Stimulated activated CD4-positive, alpha-beta T cell treated with anti-CD3 and anti-CD28 coated beads, Interleukin-2, amount 100 ng/mL, for 48 hours (primary cell): ENCODE data around the gene APBB2.

Experiments used
- DNase-seq, 2 donors: peaks; one replicate each; pipeline ENCODE4 v3.0.0-alpha.2; 2020

APBB2 gene

GRCh38 chr4:41214136-41214824 lies at the start of gene APBB2:
Gene APBB2, minus strand, starts transcription at chr4:41214542. Its CDS starts 181,288 bp downstream, at chr4:41033254.
- peak; percentile 37 to 50 for DNase-seq

- no peak for DNase-seq
Measured at GRCh38 chr4:41262198-41262597, 47.9 kb upstream of the APBB2 start.

GRCh38 chr4:41260116-41260733 lies 45.9 kb upstream of the APBB2 start:
- DNase-seq, result no peak

GRCh38 chr4:41258783-41259182 lies 44.4 kb upstream of the APBB2 start:
- DNase-seq, result no peak

- no peak for DNase-seq
Measured at GRCh38 chr4:41257906-41258305, 43.6 kb upstream of the APBB2 start.

GRCh38 chr4:41257257-41257901 lies 43.0 kb upstream of the APBB2 start:
- DNase-seq, result peak; percentile 5 to 11

GRCh38 chr4:41256740-41257256 lies 42.5 kb upstream of the APBB2 start, which contains the start of gene UCHL1:
Gene UCHL1, plus strand, starts transcription at chr4:41256928. Its CDS starts 49 bp downstream, at chr4:41256977.
- DNase-seq, result peak in 1 of 2 donors; percentile 2

GRCh38 chr4:41256131-41256739 lies 41.9 kb upstream of the APBB2 start:
- DNase-seq, result no peak

GRCh38 chr4:41245983-41246382 lies 31.6 kb upstream of the APBB2 start:
- DNase-seq, result no peak

GRCh38 chr4:41241919-41242318 lies 27.6 kb upstream of the APBB2 start:
- no peak for DNase-seq

GRCh38 chr4:41236508-41236907 lies 22.2 kb upstream of the APBB2 start:
- DNase-seq, result no peak

- DNase-seq, result no peak
Measured at GRCh38 chr4:41236032-41236431, 21.7 kb upstream of the APBB2 start.

GRCh38 chr4:41232856-41233255 lies 18.5 kb upstream of the APBB2 start:
- DNase-seq, result no peak

- DNase-seq, result no peak
Measured at GRCh38 chr4:41232406-41232805, 18.1 kb upstream of the APBB2 start.

GRCh38 chr4:41227902-41228301 lies 13.6 kb upstream of the APBB2 start:
- DNase-seq, result no peak

GRCh38 chr4:41221850-41222645 lies 7.7 kb upstream of the APBB2 start:
- no peak for DNase-seq

GRCh38 chr4:41219421-41219950 lies 5.1 kb upstream of the APBB2 start:
- DNase-seq, result no peak

GRCh38 chr4:41218703-41219102 lies 4.4 kb upstream of the APBB2 start:
- DNase-seq, result no peak

GRCh38 chr4:41217374-41217773 lies 3.0 kb upstream of the APBB2 start:
- no peak for DNase-seq

GRCh38 chr4:41217020-41217333 lies 2.6 kb upstream of the APBB2 start:
- DNase-seq, result no peak

- DNase-seq, result peak; percentile 47 to 51
Measured at GRCh38 chr4:41216294-41217019, 2.1 kb upstream of the APBB2 start.

GRCh38 chr4:41215969-41216293 lies 1.6 kb upstream of the APBB2 start:
- peak in 1 of 2 donors; percentile 3 for DNase-seq
